GM13977 (cell line): ENCODE results near the gene NUB1.

Experiments
- DNase-seq: peaks from one replicate; pipeline ENCODE4 v3.0.0; 2012; ENCODE audit warnings: low spot score
- CTCF ChIP-seq: IDR thresholded peaks from 2 replicates; pipeline ENCODE4 v1.5.1; 2012; ENCODE audit warnings: mild to moderate bottlenecking, control low read depth; ENCODE audit not compliant: insufficient read depth; ENCODE audit errors: extremely low read depth, missing control alignments
- in situ Hi-C: fragments of 300-500 bp; cut with MboI; formaldehyde crosslinking; loops from one replicate; pipeline ENCODE4 v1.12.0; 2022; ENCODE audit warnings: low sequenced_read_pairs, low pct_unique_long_range_greater_than_20kb, mixed read lengths, inconsistent platforms; ENCODE audit not compliant: unreplicated experiment

NUB1 gene

GRCh38 chr7:151330661-151331060, 11.0 kb upstream of the NUB1 start:
- DNase-seq, result no peak
- no peak for TF ChIP-seq CTCF
- in situ Hi-C loops, result no loop called here

GRCh38 chr7:151334628-151335027, 7.0 kb upstream of the NUB1 start:
- DNase-seq, result no peak
- TF ChIP-seq CTCF, result no peak
- in situ Hi-C loops, result no loop called here

DNA sequence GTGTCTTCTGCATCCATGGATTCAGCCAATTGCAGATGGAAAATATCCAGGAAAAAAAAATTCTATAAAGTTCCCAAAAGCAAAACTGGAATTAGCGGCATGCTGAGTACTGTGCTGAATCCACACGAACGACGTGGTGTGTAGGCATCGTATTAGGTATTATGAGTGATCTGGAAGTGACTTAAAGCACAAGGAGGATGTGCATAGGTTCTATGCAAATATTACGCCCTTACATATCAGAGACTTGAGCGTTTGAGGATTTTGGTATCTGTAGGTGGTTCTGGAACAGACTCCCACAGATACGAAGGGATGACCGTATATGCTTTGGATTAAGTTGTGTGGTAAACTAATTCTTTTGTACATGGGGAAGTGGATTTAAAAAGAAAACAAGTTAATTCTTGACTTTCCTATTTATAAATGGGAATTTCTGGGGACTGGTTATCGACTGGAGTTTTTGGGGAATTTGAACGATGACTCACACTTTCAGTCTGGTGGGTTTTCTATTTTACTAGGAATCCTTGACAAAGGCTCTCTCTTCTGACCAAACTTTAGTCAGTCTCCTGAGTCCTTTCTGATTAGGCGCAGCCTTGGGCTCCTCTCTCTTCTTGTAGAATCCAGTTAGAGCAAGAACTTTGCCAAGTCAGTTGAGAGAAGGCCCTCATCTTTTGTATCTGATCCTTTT, 5.4 kb upstream of the NUB1 start:
- TF ChIP-seq CTCF, result no peak
- no peak for DNase-seq
- in situ Hi-C loops, result no loop called here

DNA sequence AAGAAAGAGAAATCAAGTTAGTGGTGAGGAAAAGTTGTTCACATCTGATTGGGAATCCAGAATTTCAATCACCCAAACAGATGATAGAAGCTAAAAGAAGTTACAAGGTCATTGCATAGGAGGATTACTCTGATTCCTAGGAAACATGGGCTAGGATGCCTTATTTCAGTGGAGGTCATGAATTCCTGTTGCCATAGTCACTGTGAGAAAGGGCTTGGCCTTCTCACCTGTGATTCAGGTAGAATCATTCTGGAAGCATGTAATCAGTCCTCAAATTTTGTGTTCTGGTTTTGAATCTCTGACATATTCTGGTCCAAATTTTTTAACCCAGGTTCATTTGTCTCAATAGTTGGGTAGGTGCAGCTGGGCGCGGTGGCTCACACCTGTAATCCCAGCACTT, 4.3 kb upstream of the NUB1 start:
- no peak for TF ChIP-seq CTCF
- no peak for DNase-seq
- in situ Hi-C loops, result no loop called here

DNA sequence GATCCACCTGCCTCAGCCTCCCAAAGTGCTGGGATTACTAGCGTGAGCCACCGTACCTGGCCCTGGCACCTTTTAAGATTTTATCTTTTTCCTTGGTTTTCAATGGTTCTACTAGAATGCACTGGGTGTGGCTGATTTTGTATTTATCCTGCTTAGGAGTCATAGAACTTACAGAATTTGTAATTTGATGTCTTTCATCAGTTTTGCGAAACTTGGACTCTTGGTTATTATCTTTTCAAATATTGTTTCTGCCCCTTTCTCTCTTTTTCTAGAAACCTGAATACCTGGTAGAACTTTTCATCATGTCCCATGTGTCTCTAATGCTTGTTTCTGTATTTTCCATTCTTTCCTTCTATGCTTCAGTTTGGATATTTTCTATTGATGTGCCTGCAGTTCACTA, 2.8 kb upstream of the NUB1 start:
- no peak for TF ChIP-seq CTCF
- in situ Hi-C loops, result no loop called here

GRCh38 chr7:151339651-151340382, 1.8 kb upstream of the NUB1 start:
- peak; percentile 75 for DNase-seq
- in situ Hi-C loops, result no loop called here

More for the DNA sequence above, 2.8 kb upstream of the NUB1 start:
- no peak for DNase-seq

More at GRCh38 chr7:151339651-151340382, 1.8 kb upstream of the NUB1 start:
- no peak for TF ChIP-seq CTCF
